Erythroblast (primary cell): ENCODE measurements around the gene RWDD1.

Experiments used
- GATA1 ChIP-seq: IDR thresholded peaks from 2 replicates; pipeline ENCODE4 v1.6.1; 2011; ENCODE audit warnings: low read depth, mild to moderate bottlenecking, control low read depth, low read length, moderate library complexity
- POLR2A ChIP-seq: IDR thresholded peaks from 2 replicates; pipeline ENCODE4 v1.6.1; 2011; ENCODE audit warnings: mild to moderate bottlenecking, low read length

GRCh38 chr6:116563830-116564229, 7.5 kb upstream of the RWDD1 start:
- TF ChIP-seq POLR2A (no peak), GATA1 (no peak)
